SK-N-SH treated with all-trans-retinoic acid at 6 μM for 48 hours (cell line): ENCODE results near the gene KIF23.

Experiments used
- ATAC-seq: fragments of 200-7000 bp; cut with Tn5 transposase; 3 replicates; pipeline ENCODE4 v1.9.1; 2020; ENCODE audit warnings: mild to moderate bottlenecking, moderate library complexity
- ARNTL ChIP-seq: fragments of 450-650 bp; formaldehyde crosslinking; IDR thresholded peaks from 2 replicates; pipeline ENCODE4 v1.5.0; 2020; ENCODE audit warnings: low read depth, mild to moderate bottlenecking, moderate library complexity, borderline replicate concordance
- BACH2 ChIP-seq: fragments of 250-450 bp; sonication (Bioruptor Pico); IDR thresholded peaks from 2 replicates; pipeline ENCODE4 v1.9.0; 2021; ENCODE audit warnings: mild to moderate bottlenecking, borderline replicate concordance
- CSDC2 ChIP-seq: fragments of 250-450 bp; sonication (Bioruptor Pico); IDR thresholded peaks from 2 replicates; pipeline ENCODE4 v1.5.0; 2020; ENCODE audit warnings: mild to moderate bottlenecking, moderate library complexity
- ESRRG ChIP-seq: fragments of 250-450 bp; sonication (Bioruptor Pico); IDR thresholded peaks from 2 replicates; pipeline ENCODE4 v1.6.1; 2021; ENCODE audit warnings: mild to moderate bottlenecking
- GLIS3 ChIP-seq: fragments of 250-450 bp; sonication (Bioruptor Pico); IDR thresholded peaks from 2 replicates; pipeline ENCODE4 v1.5.0; 2020; ENCODE audit warnings: mild to moderate bottlenecking, moderate library complexity
- ISL1 ChIP-seq: fragments of 250-450 bp; sonication (Bioruptor Pico); IDR thresholded peaks from 2 replicates; pipeline ENCODE4 v2.1.2; 2022; ENCODE audit warnings: mild to moderate bottlenecking, moderate library complexity
- OSR1 ChIP-seq: fragments of 250-450 bp; sonication (Bioruptor Pico); IDR thresholded peaks from 2 replicates; pipeline ENCODE4 v1.8.0; 2022; ENCODE audit warnings: moderate library complexity, mild to moderate bottlenecking, inconsistent platforms
- PPARA ChIP-seq: fragments of 250-450 bp; sonication (Bioruptor Pico); IDR thresholded peaks from 2 replicates; pipeline ENCODE4 v1.5.0; 2020; ENCODE audit warnings: mild to moderate bottlenecking, borderline replicate concordance
- RARB ChIP-seq: fragments of 250-450 bp; sonication (Bioruptor Pico); IDR thresholded peaks from 2 replicates; pipeline ENCODE4 v1.8.0; 2021; ENCODE audit warnings: mild to moderate bottlenecking, moderate library complexity
- SNAI2 ChIP-seq: fragments of 250-450 bp; sonication (Bioruptor Pico); IDR thresholded peaks from 2 replicates; pipeline ENCODE4 v1.5.0; 2020; ENCODE audit warnings: mild to moderate bottlenecking, moderate library complexity
- TCF4 ChIP-seq: fragments of 250-450 bp; sonication (Bioruptor Pico); IDR thresholded peaks from 2 replicates; pipeline ENCODE4 v1.8.0; 2021; ENCODE audit warnings: mild to moderate bottlenecking, moderate library complexity, borderline replicate concordance
- TOX ChIP-seq: fragments of 250-450 bp; sonication (Bioruptor Pico); IDR thresholded peaks from 2 replicates; pipeline ENCODE4 v1.8.0; 2021; ENCODE audit warnings: mild to moderate bottlenecking, moderate library complexity, borderline replicate concordance
- ZC3H10 ChIP-seq: fragments of 250-450 bp; sonication (Bioruptor Pico); IDR thresholded peaks from 2 replicates; pipeline ENCODE4 v1.5.1; 2021; ENCODE audit warnings: mild to moderate bottlenecking, moderate library complexity
- ZFP3 ChIP-seq: fragments of 250-450 bp; sonication (Bioruptor Pico); IDR thresholded peaks from 2 replicates; pipeline ENCODE4 v1.5.0; 2020; ENCODE audit warnings: mild to moderate bottlenecking, moderate library complexity
- ZFP30 ChIP-seq: fragments of 450-650 bp; formaldehyde crosslinking; IDR thresholded peaks from 2 replicates; pipeline ENCODE4 v1.5.0; 2022; ENCODE audit warnings: mild to moderate bottlenecking, moderate library complexity
- ZNF565 ChIP-seq: fragments of 450-650 bp; formaldehyde crosslinking; conservative IDR thresholded peaks from 2 replicates; pipeline ENCODE4 v1.5.0; 2020; ENCODE audit warnings: low read depth, mild to moderate bottlenecking, moderate library complexity
- ZNF70 ChIP-seq: fragments of 450-650 bp; formaldehyde crosslinking; IDR thresholded peaks from 2 replicates; pipeline ENCODE4 v1.5.0; 2020; ENCODE audit warnings: mild to moderate bottlenecking, moderate library complexity
- ZNF8 ChIP-seq: fragments of 450-650 bp; formaldehyde crosslinking; IDR thresholded peaks from 2 replicates; pipeline ENCODE4 v1.5.0; 2020; ENCODE audit warnings: mild to moderate bottlenecking, moderate library complexity
- TF ChIP-seq, protein P1 (sequence below): fragments of 250-450 bp; sonication (Bioruptor Pico); IDR thresholded peaks from 2 replicates; pipeline ENCODE4 v1.8.0; 2021; ENCODE audit warnings: low read depth, mild to moderate bottlenecking, moderate library complexity, borderline replicate concordance
- TF ChIP-seq, protein P2 (sequence below): fragments of 250-450 bp; sonication (Bioruptor Pico); IDR thresholded peaks from 2 replicates; pipeline ENCODE4 v1.8.0; 2020; ENCODE audit warnings: mild to moderate bottlenecking, moderate library complexity, borderline replicate concordance
- TF ChIP-seq, protein P3 (sequence below): fragments of 250-450 bp; sonication (Bioruptor Pico); IDR thresholded peaks from 2 replicates; pipeline ENCODE4 v1.5.0; 2020; ENCODE audit warnings: mild to moderate bottlenecking, moderate library complexity
- TF ChIP-seq, protein P4 (sequence below): fragments of 250-450 bp; sonication (Bioruptor Pico); IDR thresholded peaks from 2 replicates; pipeline ENCODE4 v1.5.1; 2020; ENCODE audit warnings: low read depth, mild to moderate bottlenecking, moderate library complexity

The KIF23 gene

DNA sequence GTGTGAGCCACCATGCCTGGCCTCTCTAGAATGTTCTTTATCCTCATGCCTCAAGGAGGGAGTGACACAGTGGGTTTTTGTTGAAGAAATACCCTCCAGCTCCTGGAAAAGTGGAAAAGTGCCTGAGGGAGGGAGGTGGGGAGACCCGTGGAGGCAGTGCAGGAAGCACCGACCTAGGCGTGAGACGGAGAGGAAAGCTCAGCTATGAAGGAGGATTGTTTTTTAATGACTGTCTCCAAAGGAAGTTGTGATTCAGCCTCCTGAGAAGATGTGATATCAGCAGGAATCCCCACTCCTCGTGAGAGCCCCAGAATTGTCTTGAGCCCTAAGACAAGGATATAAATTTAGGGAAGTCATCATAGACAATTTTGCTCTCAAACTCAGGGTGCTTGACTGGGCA is 60.1 kb downstream of the KIF23 start (continued):
- TF ChIP-seq ISL1 (CRISPR knock-in tag) = no peak
- no peak for TF ChIP-seq ESRRG (CRISPR knock-in tag)
- no peak for TF ChIP-seq BACH2 (CRISPR knock-in tag)
- TF ChIP-seq SNAI2 = no peak

DNA sequence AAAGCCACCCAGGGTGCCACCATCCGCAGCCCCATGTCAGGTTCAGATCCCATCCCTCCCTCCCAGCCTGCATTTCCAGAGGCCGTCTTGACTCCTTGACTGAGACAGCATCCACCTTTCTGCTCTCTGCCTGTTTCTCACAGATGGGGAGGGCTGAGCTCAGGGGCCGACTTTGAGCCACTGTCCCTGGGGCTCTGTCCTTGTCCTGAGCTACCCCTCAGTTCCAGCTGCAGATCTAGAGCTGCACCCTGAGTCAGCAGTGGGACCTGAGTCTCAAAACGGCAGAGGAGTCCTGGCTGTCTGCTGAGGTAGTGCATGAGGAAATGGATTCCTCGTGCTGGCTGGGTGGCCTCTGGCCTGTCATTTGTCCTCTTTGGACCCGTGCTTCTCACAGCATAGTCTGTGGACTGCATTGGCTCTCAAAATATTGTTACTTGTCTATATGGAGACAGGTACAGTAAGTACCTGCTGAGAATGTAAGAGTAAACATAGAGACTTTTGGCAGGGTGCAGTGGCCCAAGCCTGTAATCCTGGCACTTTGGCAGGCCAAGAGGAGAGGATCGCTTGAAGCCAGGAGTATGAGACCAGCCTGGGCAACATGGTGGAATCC is 60.8 kb downstream of the KIF23 start:
- ATAC-seq = peak; percentile 58
- TF ChIP-seq, protein P1, sequence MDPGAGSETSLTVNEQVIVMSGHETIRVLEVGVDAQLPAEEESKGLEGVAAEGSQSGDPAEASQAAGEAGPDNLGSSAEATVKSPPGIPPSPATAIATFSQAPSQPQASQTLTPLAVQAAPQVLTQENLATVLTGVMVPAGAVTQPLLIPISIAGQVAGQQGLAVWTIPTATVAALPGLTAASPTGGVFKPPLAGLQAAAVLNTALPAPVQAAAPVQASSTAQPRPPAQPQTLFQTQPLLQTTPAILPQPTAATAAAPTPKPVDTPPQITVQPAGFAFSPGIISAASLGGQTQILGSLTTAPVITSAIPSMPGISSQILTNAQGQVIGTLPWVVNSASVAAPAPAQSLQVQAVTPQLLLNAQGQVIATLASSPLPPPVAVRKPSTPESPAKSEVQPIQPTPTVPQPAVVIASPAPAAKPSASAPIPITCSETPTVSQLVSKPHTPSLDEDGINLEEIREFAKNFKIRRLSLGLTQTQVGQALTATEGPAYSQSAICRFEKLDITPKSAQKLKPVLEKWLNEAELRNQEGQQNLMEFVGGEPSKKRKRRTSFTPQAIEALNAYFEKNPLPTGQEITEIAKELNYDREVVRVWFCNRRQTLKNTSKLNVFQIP (CRISPR knock-in tag) = no peak
- TF ChIP-seq PPARA = no peak
- TF ChIP-seq ZNF565 (CRISPR knock-in tag) = no peak
- no peak for TF ChIP-seq BACH2 (CRISPR knock-in tag)
- TF ChIP-seq ARNTL = no peak
- TF ChIP-seq, protein P2, sequence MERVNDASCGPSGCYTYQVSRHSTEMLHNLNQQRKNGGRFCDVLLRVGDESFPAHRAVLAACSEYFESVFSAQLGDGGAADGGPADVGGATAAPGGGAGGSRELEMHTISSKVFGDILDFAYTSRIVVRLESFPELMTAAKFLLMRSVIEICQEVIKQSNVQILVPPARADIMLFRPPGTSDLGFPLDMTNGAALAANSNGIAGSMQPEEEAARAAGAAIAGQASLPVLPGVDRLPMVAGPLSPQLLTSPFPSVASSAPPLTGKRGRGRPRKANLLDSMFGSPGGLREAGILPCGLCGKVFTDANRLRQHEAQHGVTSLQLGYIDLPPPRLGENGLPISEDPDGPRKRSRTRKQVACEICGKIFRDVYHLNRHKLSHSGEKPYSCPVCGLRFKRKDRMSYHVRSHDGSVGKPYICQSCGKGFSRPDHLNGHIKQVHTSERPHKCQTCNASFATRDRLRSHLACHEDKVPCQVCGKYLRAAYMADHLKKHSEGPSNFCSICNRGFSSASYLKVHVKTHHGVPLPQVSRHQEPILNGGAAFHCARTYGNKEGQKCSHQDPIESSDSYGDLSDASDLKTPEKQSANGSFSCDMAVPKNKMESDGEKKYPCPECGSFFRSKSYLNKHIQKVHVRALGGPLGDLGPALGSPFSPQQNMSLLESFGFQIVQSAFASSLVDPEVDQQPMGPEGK = no peak
- no peak for TF ChIP-seq ISL1 (CRISPR knock-in tag)
- TF ChIP-seq GLIS3 (CRISPR knock-in tag) = no peak
- TF ChIP-seq CSDC2 (CRISPR knock-in tag) = no peak

DNA sequence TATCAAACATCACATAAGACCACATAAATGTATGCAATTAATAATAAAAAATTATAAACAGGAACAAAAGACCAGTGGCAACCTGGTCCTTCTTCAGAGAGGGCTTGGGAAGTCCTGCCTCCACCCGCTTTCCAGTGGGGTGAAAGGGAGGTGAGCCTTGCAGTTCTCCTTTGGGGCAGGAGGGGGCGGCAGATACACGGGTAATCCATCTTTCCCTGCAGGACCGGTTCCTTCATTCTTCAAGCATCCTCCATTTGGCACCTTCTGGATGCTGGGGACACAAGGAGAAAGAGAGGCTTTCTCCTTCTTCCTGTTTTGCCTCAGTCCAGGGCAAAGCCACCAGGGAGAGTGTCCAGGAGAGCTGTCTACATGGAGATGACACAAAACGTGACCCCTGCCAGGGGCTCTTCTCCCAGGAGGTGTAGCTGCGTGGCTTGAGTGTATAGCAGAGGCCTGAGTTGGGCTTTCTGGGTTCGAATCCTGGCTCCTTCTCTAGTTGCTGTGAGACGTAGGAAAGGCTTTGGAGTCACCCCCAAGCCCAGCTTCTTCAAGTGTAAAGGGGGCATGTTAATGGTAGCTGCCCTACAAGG is 61.7 kb downstream of the KIF23 start:
- TF ChIP-seq RARB (no peak), ZFP3 (CRISPR knock-in tag) (no peak), BACH2 (CRISPR knock-in tag) (no peak), GLIS3 (CRISPR knock-in tag) (no peak), TOX (CRISPR knock-in tag) (no peak), ARNTL (no peak), ZFP30 (CRISPR knock-in tag) (no peak), TCF4 (CRISPR knock-in tag) (no peak)
- TF ChIP-seq, protein P2 = no peak
- TF ChIP-seq, protein P3, sequence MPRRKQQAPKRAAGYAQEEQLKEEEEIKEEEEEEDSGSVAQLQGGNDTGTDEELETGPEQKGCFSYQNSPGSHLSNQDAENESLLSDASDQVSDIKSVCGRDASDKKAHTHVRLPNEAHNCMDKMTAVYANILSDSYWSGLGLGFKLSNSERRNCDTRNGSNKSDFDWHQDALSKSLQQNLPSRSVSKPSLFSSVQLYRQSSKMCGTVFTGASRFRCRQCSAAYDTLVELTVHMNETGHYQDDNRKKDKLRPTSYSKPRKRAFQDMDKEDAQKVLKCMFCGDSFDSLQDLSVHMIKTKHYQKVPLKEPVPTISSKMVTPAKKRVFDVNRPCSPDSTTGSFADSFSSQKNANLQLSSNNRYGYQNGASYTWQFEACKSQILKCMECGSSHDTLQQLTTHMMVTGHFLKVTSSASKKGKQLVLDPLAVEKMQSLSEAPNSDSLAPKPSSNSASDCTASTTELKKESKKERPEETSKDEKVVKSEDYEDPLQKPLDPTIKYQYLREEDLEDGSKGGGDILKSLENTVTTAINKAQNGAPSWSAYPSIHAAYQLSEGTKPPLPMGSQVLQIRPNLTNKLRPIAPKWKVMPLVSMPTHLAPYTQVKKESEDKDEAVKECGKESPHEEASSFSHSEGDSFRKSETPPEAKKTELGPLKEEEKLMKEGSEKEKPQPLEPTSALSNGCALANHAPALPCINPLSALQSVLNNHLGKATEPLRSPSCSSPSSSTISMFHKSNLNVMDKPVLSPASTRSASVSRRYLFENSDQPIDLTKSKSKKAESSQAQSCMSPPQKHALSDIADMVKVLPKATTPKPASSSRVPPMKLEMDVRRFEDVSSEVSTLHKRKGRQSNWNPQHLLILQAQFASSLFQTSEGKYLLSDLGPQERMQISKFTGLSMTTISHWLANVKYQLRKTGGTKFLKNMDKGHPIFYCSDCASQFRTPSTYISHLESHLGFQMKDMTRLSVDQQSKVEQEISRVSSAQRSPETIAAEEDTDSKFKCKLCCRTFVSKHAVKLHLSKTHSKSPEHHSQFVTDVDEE = no peak
- ATAC-seq = peak; percentile 92

DNA sequence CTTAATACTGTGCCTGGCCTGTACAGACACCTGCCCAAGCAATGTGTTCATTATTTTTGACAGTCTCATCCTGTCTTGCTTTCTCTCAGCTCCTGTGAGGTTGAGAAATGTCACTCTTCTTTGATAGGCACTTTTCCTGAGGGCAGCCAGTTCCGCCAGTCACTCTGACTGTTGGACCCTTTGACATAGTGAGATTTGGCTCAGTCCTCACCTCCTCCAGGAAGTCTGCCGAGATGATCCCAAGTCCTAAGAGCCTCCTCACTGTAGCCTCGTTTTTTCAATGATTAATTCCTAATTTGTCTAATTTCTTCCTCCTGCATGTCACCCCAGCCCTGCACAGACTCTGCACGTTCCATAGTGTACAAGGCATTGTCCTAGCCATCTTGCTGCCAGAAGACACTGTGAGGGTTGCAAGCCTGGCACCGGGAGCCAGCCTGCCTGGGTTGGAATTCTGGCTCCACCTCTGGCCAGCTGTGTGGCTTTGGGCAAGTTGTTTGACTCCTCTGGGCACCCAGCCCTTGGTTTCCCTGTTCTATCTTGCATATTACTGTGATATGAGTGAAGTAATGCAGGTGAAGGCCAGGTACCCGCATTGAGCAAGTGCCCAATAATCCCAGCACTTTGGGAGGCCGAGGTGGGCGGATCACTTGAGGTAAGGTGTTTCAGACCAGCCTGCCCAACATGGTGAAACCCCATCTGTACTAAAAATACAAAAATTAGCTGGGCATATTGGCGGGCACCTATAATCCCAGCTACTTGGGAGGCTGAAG is 62.7 kb downstream of the KIF23 start:
- TF ChIP-seq ARNTL (no peak), ZFP3 (CRISPR knock-in tag) (no peak), RARB (no peak), TOX (CRISPR knock-in tag) (no peak), ZC3H10 (CRISPR knock-in tag) (no peak), SNAI2 (no peak), ZNF70 (CRISPR knock-in tag) (no peak), BACH2 (CRISPR knock-in tag) (no peak), ZNF565 (CRISPR knock-in tag) (no peak), ZNF8 (CRISPR knock-in tag) (no peak), OSR1 (CRISPR knock-in tag) (no peak)
- TF ChIP-seq, protein P2 = no peak
- TF ChIP-seq, protein P4, sequence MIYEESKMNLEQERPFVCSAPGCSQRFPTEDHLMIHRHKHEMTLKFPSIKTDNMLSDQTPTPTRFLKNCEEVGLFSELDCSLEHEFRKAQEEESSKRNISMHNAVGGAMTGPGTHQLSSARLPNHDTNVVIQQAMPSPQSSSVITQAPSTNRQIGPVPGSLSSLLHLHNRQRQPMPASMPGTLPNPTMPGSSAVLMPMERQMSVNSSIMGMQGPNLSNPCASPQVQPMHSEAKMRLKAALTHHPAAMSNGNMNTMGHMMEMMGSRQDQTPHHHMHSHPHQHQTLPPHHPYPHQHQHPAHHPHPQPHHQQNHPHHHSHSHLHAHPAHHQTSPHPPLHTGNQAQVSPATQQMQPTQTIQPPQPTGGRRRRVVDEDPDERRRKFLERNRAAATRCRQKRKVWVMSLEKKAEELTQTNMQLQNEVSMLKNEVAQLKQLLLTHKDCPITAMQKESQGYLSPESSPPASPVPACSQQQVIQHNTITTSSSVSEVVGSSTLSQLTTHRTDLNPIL = no peak
- ATAC-seq = no peak
